Measurements from ENCODE around the gene TECPR2.

TECPR2 gene

GRCh38 chr14:102333795-102334705, 28.7 kb upstream of the TECPR2 start:
- DNase-seq (ENCODE audit: low read depth): no peak
- H3K4me3 ChIP-seq (ENCODE audit: low read depth, low read length): no peak overlapping the region
- no peak for TF ChIP-seq CTCF (IDR thresholded peaks at IDR 0.05; ENCODE audit: low read depth, low read length, missing control alignments)

DNA sequence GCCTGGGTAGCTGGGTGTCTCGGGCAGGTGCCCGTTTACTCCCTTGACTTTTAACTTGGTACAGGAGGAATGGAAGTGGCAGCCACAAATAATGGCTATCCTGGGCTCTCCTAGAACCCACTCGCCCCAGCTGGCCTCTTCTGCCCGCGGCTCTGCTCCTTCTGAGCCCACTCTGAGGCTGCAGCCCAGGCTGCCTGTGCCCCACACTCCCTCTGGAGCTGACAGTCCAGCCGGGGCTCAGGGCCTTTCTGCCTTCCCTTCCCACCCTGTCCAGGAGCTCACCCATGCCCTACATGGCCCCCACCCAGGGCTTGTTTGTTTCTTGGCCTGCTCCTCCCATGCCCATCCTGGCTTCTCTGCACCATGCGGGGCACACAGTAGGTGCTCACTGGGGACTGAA, 27.6 kb upstream of the TECPR2 start:
- H3K4me3 ChIP-seq (ENCODE audit: low read depth, low read length): no peak overlapping the region
- TF ChIP-seq CTCF (IDR thresholded peaks at IDR 0.05; ENCODE audit: low read depth, low read length, missing control alignments): no peak
- no peak for DNase-seq (ENCODE audit: low read depth)

DNA sequence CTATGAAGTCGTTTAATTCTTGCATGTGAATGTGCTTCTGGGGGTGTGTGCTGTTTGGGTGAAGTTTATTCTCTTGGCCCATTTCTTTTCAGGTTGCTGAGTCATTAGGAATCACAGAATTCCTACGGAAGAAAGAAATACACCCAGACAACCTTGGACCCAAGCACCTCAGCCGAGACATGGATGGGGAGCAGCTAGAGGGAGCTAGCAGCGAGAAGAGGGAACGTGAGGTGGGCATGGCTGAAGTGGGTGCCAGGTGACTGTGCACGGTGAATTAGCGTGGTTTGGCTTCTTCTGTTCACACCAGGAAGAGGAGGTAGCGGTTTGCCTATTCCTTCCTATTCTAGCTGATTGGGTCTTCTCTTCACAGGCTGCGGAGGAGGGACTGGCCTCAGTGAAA, 24.0 kb upstream of the TECPR2 start:
- DNase-seq (ENCODE audit: low read depth): no peak
- TF ChIP-seq CTCF (IDR thresholded peaks at IDR 0.05; ENCODE audit: low read depth, low read length, missing control alignments): no peak
- H3K4me3 ChIP-seq (ENCODE audit: low read depth, low read length): no peak overlapping the region

GRCh38 chr14:102341566-102341965, 21.2 kb upstream of the TECPR2 start:
- no peak for DNase-seq (ENCODE audit: low read depth)
- H3K4me3 ChIP-seq (ENCODE audit: low read depth, low read length): no peak overlapping the region
- no peak for TF ChIP-seq CTCF (IDR thresholded peaks at IDR 0.05; ENCODE audit: low read depth, low read length, missing control alignments)

GRCh38 chr14:102342238-102342637, 20.5 kb upstream of the TECPR2 start:
- TF ChIP-seq CTCF (IDR thresholded peaks at IDR 0.05; ENCODE audit: low read depth, low read length, missing control alignments): no peak
- no peak for DNase-seq (ENCODE audit: low read depth)

DNA sequence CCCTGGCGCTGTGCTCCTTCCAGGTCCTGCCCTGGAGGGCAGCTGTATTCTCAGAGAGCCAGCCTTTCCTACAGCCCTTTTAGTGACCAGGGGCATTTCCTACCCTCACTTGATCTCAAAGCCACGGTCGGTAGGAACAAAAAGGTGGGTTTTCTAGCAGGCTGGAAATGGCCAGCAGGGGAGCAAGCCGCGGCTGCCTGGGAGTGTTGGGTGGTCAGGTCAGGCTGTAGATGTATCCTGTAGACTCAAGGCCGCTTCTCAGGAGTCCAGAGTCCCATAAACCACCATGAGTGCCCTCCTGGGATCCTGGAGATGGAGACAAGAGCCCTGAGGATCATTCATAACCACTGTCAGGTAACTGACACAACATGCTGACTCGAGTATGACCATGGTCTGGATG, 18.7 kb upstream of the TECPR2 start:
- H3K4me3 ChIP-seq (ENCODE audit: low read depth, low read length): no peak overlapping the region
- no peak for TF ChIP-seq CTCF (IDR thresholded peaks at IDR 0.05; ENCODE audit: low read depth, low read length, missing control alignments)
- no peak for DNase-seq (ENCODE audit: low read depth)

More at GRCh38 chr14:102342238-102342637, 20.5 kb upstream of the TECPR2 start:
- no peak overlapping the region for H3K4me3 ChIP-seq (ENCODE audit: low read depth, low read length)

GRCh38 chr14:102344485-102344884, 18.3 kb upstream of the TECPR2 start:
- H3K4me3 ChIP-seq (ENCODE audit: low read depth, low read length): no peak overlapping the region
- DNase-seq (ENCODE audit: low read depth): no peak
- TF ChIP-seq CTCF (IDR thresholded peaks at IDR 0.05; ENCODE audit: low read depth, low read length, missing control alignments): no peak

Measured in GM12864 (cell line).